SK-N-SH treated with all-trans-retinoic acid at 6 μM for 48 hours (cell line): ENCODE results near the gene NECTIN4.

Experiments used
- ARNTL ChIP-seq: fragments of 450-650 bp; formaldehyde crosslinking; IDR thresholded peaks from 2 replicates; pipeline ENCODE4 v1.5.0; 2020; ENCODE audit warnings: low read depth, mild to moderate bottlenecking, moderate library complexity, borderline replicate concordance
- ZC3H10 ChIP-seq: fragments of 250-450 bp; sonication (Bioruptor Pico); IDR thresholded peaks from 2 replicates; pipeline ENCODE4 v1.5.1; 2021; ENCODE audit warnings: mild to moderate bottlenecking, moderate library complexity
- ZNF565 ChIP-seq: fragments of 450-650 bp; formaldehyde crosslinking; conservative IDR thresholded peaks from 2 replicates; pipeline ENCODE4 v1.5.0; 2020; ENCODE audit warnings: low read depth, mild to moderate bottlenecking, moderate library complexity
- TF ChIP-seq, protein P1 (sequence below): fragments of 250-450 bp; sonication (Bioruptor Pico); IDR thresholded peaks from 2 replicates; pipeline ENCODE4 v1.5.1; 2020; ENCODE audit warnings: low read depth, mild to moderate bottlenecking, moderate library complexity

DNA sequence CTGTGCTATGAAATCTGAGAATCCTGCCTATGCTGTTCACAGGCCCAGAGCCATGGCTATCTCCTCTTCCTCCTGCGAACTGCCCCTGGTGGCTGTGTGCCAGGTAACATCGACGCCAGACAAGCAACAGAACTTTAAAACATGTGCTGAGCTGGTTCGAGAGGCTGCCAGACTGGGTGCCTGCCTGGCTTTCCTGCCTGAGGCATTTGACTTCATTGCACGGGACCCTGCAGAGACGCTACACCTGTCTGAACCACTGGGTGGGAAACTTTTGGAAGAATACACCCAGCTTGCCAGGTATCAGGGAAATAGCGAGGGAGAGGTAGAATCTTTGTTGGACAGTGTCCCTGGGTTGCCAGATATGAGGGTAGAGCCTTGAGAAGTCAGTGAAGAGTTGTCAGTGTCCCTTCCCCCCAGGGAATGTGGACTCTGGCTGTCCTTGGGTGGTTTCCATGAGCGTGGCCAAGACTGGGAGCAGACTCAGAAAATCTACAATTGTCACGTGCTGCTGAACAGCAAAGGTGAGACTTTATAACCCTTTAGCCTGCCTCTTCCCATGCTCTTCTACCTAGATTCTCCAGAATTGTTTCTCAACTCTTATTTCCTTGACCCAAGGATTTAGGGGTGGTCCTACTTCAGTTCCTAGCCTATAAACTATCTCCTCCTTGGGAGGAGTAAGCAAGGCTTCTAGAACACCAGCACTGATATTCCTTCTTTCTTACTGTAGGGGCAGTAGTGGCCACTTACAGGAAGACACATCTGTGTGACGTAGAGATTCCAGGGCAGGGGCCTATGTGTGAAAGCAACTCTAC lies 29.9 kb upstream of the NECTIN4 start:
- TF ChIP-seq ZNF565 (CRISPR knock-in tag), result no peak
- TF ChIP-seq ZC3H10 (CRISPR knock-in tag), result no peak
- no peak for TF ChIP-seq ARNTL (CRISPR knock-in tag)
- TF ChIP-seq, protein P1, sequence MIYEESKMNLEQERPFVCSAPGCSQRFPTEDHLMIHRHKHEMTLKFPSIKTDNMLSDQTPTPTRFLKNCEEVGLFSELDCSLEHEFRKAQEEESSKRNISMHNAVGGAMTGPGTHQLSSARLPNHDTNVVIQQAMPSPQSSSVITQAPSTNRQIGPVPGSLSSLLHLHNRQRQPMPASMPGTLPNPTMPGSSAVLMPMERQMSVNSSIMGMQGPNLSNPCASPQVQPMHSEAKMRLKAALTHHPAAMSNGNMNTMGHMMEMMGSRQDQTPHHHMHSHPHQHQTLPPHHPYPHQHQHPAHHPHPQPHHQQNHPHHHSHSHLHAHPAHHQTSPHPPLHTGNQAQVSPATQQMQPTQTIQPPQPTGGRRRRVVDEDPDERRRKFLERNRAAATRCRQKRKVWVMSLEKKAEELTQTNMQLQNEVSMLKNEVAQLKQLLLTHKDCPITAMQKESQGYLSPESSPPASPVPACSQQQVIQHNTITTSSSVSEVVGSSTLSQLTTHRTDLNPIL (CRISPR knock-in tag), result no peak
